ENCODE results near the gene ZNF77.

ZNF77 gene

GRCh38 chr19:2978166-2978767, 33.5 kb upstream of the ZNF77 start:
- no peak for TF ChIP-seq CTCF (IDR thresholded peaks at IDR 0.05; ENCODE audit: control insufficient read depth, extremely low read depth, insufficient read depth)
- DNase-seq (ENCODE audit: low read depth): no peak
- H3K4me3 ChIP-seq (ENCODE audit: low read depth, low read length): peak overlapping the region; percentile 69

- no peak for DNase-seq (ENCODE audit: low read depth)
- H3K4me3 ChIP-seq (ENCODE audit: low read depth, low read length): peak overlapping the region; percentile 69
- TF ChIP-seq CTCF (IDR thresholded peaks at IDR 0.05; ENCODE audit: control insufficient read depth, extremely low read depth, insufficient read depth): no peak
Observed at GRCh38 chr19:2977746-2978138, 33.0 kb upstream of the ZNF77 start.

GRCh38 chr19:2977001-2977745, 32.4 kb upstream of the ZNF77 start, which contains the start of gene TLE6:
Gene TLE6, plus strand, starts transcription at chr19:2977564. Its CDS starts 670 bp downstream, at chr19:2978234.
- DNase-seq (ENCODE audit: low read depth): peak; percentile 89
- peak within 1 kb of the TSS; percentile 69 for H3K4me3 ChIP-seq (ENCODE audit: low read depth, low read length)
- TF ChIP-seq CTCF (IDR thresholded peaks at IDR 0.05; ENCODE audit: control insufficient read depth, extremely low read depth, insufficient read depth): no peak

- no peak for TF ChIP-seq CTCF (IDR thresholded peaks at IDR 0.05; ENCODE audit: control insufficient read depth, extremely low read depth, insufficient read depth)
- H3K4me3 ChIP-seq (ENCODE audit: low read depth, low read length): peak overlapping the region; percentile 69
- DNase-seq (ENCODE audit: low read depth): no peak
Observed at GRCh38 chr19:2976609-2977000, 31.8 kb upstream of the ZNF77 start.

GRCh38 chr19:2974342-2975041, 29.7 kb upstream of the ZNF77 start:
- DNase-seq (ENCODE audit: low read depth): no peak
- no peak for TF ChIP-seq CTCF (IDR thresholded peaks at IDR 0.05; ENCODE audit: control insufficient read depth, extremely low read depth, insufficient read depth)
- H3K4me3 ChIP-seq (ENCODE audit: low read depth, low read length): no peak overlapping the region

GRCh38 chr19:2973229-2973628, 28.5 kb upstream of the ZNF77 start:
- H3K4me3 ChIP-seq (ENCODE audit: low read depth, low read length): no peak overlapping the region
- no peak for DNase-seq (ENCODE audit: low read depth)
- TF ChIP-seq CTCF (IDR thresholded peaks at IDR 0.05; ENCODE audit: control insufficient read depth, extremely low read depth, insufficient read depth): no peak
